H54 (cell line): ENCODE results near the gene GOLT1B.

Source experiments
- DNase-seq: peaks from one replicate; pipeline ENCODE4 v3.0.0; 2011; ENCODE audit warnings: low spot score, mixed read lengths; ENCODE audit not compliant: insufficient read length
- FAIRE-seq: peaks from 3 replicates; lab custom pipeline; 2011; peaks lifted over from hg19 to GRCh38; lab: Jason Lieb, UNC
- POLR2A ChIP-seq: IDR thresholded peaks from 2 replicates; pipeline ENCODE4 v1.6.1; 2011; ENCODE audit warnings: low read depth, mild to moderate bottlenecking, low read length

Gene GOLT1B

GRCh38 chr12:21561158-21561557 lies 59.6 kb downstream of the GOLT1B start:
- no peak for TF ChIP-seq POLR2A
- FAIRE-seq, result no peak
- DNase-seq, result no peak

DNA sequence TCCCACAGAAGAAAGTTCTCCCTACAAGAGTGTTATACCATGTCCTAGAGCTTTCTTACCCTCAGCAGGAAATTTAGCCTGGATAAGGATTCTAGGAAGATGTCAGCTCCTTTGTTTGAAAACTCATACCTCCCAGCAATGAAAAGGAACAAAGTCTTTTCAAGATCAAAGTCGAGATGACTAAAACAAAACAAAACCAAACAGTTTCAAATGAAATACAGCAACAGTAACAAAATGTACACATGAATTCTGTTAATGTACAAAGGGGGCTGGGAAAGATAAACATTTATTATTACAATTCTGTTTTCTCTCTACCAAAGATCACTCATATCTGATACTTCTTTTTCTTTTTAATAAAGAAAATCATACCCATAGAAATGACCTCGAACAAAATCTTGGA lies 61.3 kb downstream of the GOLT1B start:
- TF ChIP-seq POLR2A, result no peak
- no peak for FAIRE-seq
- DNase-seq, result no peak

DNA sequence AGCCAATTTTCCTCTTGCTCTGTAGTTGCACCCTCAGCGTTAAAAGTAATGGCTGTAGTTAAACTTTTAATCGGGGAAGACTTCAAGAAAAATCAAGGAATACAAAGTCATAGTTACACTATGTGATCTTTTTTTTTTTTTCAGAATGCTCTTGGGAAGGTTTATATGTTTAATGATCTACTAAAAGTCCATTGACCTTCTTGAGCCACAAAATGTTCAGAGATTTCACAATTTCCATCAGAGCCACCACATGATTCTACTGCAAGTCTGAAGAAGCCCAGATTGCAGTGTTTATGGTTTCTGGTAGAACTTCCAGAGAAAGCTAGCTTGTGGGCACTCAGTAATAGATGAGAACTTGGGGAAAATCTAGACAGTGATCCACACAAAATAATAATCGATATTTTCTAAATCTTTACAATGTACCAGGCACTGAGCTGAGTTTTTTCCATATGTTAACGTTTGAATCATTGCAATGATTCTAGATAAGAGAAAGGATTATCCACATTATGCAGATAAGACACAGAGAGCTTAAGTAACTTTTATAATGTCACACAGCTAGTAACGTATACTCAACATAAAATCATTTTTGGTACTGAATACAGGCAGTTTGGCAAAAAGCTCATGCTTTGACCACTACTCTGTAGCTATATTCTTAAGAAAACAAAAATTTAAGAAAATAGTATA lies 64.8 kb downstream of the GOLT1B start:
- TF ChIP-seq POLR2A, result no peak
- FAIRE-seq, result no peak
- DNase-seq, result no peak

DNA sequence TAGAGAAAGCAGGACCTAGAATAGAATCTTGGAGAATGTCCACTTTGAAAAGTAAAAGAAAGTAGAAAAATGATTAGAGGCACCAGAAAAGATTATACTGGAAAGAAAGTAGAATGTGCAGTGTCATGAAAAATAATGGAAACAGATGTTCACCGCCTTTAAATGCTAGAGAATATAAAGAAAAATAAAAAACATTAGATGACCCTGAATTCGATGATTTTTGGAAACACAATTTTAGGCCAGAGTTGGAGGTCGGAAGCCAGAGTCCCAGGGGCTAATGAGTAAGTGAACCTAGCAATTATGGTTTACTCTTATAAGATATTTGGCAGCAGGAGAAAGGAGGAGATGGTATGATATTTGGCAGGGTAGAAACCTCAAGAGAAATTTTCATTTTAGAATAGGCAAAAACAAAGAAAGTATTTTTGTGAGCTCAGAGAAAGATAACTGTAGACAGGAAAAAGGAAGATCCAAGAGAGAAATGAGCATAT lies 65.4 kb downstream of the GOLT1B start:
- no peak for TF ChIP-seq POLR2A
- DNase-seq (no peak), FAIRE-seq (no peak)
